Sigmoid colon (tissue), 4 donors: ENCODE data around the gene SVBP.

ENCODE experiments used
- EP300 ChIP-seq, 4 donors: sonication (generic); formaldehyde crosslinking; IDR thresholded peaks; one replicate each; pipeline ENCODE4 v1.6.1; 2017; ENCODE audit warnings: antibody characterized with exemption in 4 of 4
- POLR2A ChIP-seq, 2 donors: fragments of 450-650 bp; IDR thresholded peaks; one replicate each; pipeline ENCODE4 v1.6.1; 2016; ENCODE audit warnings: antibody characterized with exemption in 2 of 2, mild to moderate bottlenecking in 2 of 2, moderate library complexity in 2 of 2
- TF ChIP-seq, protein P1 (sequence below), 4 experiments: fragments of 450-650 bp in 3 of 4; fragments of 200-600 bp in 1 of 4; IDR thresholded peaks; one replicate each; pipeline ENCODE4 v1.5.1; 2016 to 2019; ENCODE audit warnings: antibody characterized with exemption in 4 of 4, mild to moderate bottlenecking in 3 of 4, moderate library complexity in 2 of 4

DNA sequence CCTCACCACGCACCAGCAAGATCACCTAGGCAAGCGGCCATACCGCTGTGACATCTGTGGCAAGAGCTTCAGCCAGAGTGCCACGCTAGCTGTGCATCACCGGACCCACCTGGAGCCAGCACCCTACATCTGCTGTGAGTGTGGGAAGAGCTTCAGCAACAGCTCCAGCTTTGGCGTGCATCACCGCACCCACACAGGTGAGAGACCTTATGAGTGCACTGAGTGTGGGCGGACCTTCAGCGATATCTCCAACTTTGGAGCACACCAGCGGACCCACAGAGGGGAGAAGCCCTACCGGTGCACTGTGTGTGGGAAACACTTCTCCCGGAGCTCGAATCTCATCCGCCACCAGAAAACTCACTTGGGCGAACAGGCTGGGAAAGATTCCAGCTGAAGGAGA is 34.2 kb upstream of the SVBP start:
- TF ChIP-seq POLR2A (IDR thresholded peaks at IDR 0.05) (no peak), EP300 (IDR thresholded peaks at IDR 0.05) (no peak)
- TF ChIP-seq, protein P1, sequence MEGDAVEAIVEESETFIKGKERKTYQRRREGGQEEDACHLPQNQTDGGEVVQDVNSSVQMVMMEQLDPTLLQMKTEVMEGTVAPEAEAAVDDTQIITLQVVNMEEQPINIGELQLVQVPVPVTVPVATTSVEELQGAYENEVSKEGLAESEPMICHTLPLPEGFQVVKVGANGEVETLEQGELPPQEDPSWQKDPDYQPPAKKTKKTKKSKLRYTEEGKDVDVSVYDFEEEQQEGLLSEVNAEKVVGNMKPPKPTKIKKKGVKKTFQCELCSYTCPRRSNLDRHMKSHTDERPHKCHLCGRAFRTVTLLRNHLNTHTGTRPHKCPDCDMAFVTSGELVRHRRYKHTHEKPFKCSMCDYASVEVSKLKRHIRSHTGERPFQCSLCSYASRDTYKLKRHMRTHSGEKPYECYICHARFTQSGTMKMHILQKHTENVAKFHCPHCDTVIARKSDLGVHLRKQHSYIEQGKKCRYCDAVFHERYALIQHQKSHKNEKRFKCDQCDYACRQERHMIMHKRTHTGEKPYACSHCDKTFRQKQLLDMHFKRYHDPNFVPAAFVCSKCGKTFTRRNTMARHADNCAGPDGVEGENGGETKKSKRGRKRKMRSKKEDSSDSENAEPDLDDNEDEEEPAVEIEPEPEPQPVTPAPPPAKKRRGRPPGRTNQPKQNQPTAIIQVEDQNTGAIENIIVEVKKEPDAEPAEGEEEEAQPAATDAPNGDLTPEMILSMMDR (IDR thresholded peaks at IDR 0.05): no peak
